ENCODE data around the gene LMO4.

Gene LMO4

GRCh38 chr1:87329051-87329525, 408 bp downstream of the LMO4 start:
- peak; percentile 37 to 48 for DNase-seq

DNA sequence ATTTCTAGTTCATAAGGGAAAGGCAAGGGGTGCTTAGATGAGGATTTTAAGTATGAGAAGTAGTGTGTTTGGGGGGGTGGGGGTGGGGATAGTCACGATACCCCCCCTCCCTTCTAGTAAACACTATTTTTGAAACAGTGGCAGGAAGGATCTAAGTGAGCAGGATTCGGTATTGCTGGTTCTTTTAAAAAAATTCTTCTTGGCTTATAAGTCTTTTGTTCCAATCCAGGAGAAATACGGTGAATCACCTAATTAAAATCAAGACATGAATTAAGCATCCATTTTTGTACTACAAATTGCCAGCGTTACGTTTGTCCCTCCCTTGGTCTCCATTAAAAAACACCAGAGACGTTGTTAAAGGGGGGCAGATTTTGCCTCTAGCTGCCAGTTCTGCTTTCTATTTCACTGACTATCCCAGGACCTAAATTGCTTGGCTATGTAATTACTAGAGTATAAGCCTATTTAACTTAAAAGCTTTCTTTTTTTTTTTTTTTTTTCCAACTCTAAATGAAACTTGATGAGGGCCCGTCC, 911 bp downstream of the LMO4 start:
- peak; percentile 58 to 68 for DNase-seq

- peak; percentile 47 to 58 for DNase-seq
Observed at GRCh38 chr1:87330057-87330884, 1.6 kb downstream of the LMO4 start.

DNA sequence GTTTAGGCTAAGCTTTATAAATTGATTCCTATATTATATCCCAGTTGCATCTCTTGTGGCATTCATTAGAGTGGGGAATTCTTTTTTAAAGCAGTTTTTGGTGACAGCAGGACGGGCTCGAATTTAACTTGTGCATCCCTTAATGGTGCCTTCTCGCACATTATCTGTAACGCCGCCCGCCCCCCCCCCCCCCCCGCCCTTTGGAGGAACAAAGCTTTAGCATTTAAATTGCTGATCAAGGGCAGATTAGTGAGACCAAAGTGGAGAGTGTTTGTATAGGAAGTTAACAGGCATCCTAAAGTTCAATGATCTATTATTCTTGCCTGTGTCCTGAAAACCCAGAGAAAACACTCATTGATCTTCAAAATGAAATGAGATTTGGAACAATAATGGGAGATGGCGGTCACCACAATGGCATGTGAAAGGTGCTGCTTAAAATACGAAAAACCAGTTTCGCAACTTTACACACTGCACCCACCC, 2.2 kb downstream of the LMO4 start:
- DNase-seq: no peak

- DNase-seq: peak in 1 of 2 donors; percentile 24
Observed at GRCh38 chr1:87331365-87332241, 2.9 kb downstream of the LMO4 start.

DNA sequence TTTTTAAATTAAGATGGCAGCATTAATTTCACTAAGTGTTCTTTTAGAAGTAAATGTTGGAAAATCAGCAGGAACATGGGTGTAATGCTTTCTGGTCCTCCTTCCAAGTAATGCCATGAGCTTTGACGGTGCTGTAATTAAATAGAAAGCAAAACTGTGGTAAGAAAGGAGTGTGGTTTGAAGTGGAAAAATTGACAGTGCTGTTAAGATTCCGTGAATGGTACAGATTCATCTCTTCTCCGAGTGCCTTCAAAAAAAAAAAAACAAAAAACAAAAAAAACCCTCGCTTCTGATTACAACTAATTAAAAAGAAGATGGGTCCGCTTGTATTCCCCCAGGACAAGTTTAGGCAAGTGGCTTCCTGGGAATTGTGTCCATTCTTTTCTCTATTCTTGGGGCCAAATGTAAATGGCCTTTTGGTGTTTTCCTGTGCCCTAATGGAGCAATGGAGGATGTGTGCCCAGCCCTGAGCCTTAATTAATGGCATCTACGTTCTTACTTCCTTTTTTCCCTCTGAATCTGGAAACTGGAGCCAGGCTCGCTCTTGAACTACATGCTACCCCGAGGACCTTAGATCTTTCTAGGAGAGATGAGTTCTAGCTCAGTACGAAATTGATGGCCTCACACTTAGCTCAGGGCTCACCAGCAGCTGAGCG, 5.1 kb downstream of the LMO4 start:
- DNase-seq: peak in 1 of 2 donors; percentile 14

DNA sequence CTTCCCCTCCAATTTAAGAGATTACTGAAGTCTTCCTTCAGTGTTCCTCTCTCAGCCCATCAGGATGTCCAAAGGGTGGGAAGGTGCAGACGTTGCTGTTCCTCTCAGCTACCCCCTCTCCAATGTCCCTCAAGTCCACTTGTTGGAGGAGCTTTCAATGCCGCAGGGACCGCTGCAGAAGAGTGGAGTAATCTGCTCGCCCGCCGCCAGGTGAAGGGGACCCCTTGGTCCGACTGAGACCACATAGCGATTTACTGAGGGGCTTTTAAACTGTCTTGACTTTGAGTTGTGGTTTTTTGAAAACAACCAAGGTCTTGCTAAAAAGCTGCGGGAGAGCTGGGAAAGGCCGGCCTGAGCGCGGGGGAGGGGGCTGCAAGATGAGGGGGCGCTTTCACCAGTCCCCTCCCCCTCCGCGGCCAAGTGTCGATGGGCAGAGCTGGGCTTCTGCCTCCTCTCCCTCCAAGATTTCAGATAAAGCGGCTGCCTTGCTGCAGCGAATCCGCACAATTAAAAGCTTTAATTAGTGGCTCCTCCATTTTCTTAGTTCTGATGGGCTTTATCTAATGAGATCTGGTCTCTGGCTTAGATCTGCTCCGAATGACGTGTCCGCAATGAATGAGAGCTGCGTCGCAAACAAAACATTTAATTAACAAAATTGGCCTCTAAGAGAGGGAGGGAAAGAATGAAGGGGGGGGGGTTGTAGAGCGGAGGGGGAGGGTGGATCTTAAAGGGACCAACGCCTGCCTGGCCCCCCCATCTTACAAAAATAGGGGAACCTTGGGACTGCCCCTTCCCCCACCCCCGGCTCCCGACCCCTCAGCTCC, 5.9 kb downstream of the LMO4 start:
- DNase-seq: no peak

GRCh38 chr1:87335175-87335884, 6.7 kb downstream of the LMO4 start:
- DNase-seq: peak; percentile 63 to 73

- DNase-seq: peak in 1 of 2 donors; percentile 17
Observed at GRCh38 chr1:87336623-87337067, 8.0 kb downstream of the LMO4 start.

DNA sequence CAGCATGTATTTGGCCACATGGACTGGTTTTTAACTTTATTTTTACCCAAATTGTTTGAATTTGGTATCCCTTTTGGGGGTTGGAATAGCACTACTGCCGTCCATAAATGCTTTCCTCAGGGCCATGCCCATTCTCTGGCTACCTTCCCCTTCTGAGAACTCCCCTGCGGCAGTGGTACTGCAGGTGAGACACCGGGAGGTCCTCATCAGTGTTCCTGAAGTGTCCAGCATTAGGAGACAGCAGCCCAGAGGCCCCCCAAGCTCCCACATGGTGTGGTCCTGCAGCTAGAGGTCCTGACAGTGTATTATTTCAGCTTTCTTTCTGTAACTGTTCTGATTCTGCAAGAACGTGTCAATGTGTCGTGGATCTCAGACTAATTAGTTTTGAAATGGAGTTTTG, 8.9 kb downstream of the LMO4 start:
- no peak for DNase-seq

GRCh38 chr1:87338566-87338965, 9.9 kb downstream of the LMO4 start:
- DNase-seq: no peak

- DNase-seq: no peak
Observed at GRCh38 chr1:87344231-87344630, 15.6 kb downstream of the LMO4 start.

DNA sequence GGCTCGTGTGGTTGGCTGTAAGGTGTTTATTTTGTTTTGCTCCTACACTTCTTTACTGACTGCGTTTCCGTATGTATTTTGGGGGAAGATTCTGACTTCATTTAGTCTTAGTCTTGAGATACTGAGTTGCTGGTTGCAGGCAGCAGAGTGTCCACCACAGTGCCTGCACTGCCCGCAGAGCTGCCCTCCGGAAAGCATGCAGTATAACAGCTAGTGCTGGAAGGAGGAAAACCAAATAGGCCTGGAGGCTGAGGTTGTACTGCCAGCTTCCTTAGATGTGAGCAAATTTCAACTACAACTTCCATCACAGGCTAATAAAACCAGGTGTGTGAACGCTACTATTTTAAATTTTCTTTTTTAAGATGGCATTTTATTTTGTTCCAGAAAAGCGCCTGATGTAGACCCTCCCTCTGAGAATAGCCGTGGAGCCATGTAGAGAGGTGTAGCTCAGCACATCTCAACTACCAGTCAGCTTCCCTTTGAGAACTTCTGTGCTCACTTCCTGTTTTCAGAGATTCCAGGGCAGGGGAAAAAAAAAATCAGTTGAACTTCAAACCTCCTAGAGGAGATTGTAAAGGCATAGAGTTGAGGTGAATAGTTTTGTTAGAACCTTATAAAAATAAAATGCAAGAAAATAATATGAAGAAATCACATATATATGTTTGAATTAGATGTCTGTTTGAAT, 17.6 kb downstream of the LMO4 start:
- peak in 1 of 2 donors; percentile 11 for DNase-seq

GRCh38 chr1:87348341-87349019, 19.8 kb downstream of the LMO4 start:
- no peak for DNase-seq

GRCh38 chr1:87349036-87349435, 20.4 kb downstream of the LMO4 start:
- no peak for DNase-seq

GRCh38 chr1:87355894-87356293, 27.2 kb downstream of the LMO4 start:
- DNase-seq: no peak

GRCh38 chr1:87356591-87356990, 27.9 kb downstream of the LMO4 start:
- no peak for DNase-seq

GRCh38 chr1:87358219-87358618, 29.5 kb downstream of the LMO4 start:
- DNase-seq: no peak

DNA sequence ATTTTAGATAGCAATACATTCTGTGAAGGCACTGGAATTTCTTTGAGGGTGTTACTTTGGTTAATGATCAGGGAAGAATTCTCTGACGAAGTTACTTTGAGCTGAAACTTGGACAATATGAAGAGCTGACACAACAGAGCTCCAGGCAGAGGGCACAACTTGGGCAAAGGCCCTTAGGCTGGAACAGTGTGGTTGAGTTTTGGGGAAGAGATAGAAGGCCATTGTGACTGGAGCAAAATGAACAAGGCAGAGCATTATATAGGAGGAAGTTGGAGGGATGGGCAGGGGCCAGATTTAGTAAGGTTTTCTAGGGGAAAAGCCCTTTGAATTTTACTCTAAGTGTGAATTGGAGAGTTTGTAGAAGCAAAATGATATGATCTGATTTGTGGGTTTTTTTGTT, 30.9 kb downstream of the LMO4 start:
- DNase-seq: no peak
